Measurements from ENCODE around the gene PDXP.

DNA sequence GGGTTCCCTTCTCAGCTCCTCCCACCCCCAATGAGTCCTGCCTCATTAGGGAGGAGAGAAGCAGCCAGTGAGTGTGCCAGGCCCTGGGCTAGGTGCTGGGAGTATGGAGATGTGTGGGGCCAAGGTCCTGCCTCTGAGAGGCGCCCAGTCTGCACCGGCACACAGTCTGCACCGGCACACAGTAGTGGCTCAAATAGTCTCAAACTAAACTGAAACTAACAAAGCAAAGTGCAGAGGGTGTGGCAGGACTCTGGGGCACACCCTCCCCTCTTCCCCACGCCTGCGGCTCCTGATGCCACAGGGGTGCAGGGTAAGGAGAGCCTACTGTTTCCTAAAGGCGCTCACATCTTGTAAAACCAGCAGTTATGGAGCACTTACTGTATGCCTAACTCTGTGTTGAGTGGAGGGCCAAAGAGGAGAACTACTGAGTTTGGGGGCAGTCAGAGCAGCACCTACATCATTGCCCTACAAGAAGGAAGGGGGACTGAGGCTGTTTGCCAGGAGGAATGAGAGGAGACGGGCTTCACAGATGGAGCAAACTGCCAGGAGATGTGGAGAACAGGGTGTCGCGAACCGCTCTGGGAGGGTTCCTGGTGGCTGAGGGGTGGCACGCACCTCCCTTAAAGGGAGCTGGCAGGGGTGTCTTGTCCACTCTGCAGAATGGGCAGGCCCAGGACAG is 20.0 kb upstream of the PDXP start:
- TF ChIP-seq CEBPB (IDR thresholded peaks at IDR 0.05; ENCODE audit: low read depth, low read length) = no peak
- no peak for TF ChIP-seq POLR2A (IDR thresholded peaks at IDR 0.05; ENCODE audit: low read depth, low read length)
- TF ChIP-seq, protein P1, sequence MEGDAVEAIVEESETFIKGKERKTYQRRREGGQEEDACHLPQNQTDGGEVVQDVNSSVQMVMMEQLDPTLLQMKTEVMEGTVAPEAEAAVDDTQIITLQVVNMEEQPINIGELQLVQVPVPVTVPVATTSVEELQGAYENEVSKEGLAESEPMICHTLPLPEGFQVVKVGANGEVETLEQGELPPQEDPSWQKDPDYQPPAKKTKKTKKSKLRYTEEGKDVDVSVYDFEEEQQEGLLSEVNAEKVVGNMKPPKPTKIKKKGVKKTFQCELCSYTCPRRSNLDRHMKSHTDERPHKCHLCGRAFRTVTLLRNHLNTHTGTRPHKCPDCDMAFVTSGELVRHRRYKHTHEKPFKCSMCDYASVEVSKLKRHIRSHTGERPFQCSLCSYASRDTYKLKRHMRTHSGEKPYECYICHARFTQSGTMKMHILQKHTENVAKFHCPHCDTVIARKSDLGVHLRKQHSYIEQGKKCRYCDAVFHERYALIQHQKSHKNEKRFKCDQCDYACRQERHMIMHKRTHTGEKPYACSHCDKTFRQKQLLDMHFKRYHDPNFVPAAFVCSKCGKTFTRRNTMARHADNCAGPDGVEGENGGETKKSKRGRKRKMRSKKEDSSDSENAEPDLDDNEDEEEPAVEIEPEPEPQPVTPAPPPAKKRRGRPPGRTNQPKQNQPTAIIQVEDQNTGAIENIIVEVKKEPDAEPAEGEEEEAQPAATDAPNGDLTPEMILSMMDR (conservative IDR thresholded peaks at IDR 0.05; ENCODE audit: low read depth, low read length) = no peak
- no peak for TF ChIP-seq RCOR1 (IDR thresholded peaks at IDR 0.05; ENCODE audit: insufficient replicate concordance, low read length)
- no peak for TF ChIP-seq RFX5 (IDR thresholded peaks at IDR 0.05; ENCODE audit: low read depth, low read length)
- TF ChIP-seq, protein P2, sequence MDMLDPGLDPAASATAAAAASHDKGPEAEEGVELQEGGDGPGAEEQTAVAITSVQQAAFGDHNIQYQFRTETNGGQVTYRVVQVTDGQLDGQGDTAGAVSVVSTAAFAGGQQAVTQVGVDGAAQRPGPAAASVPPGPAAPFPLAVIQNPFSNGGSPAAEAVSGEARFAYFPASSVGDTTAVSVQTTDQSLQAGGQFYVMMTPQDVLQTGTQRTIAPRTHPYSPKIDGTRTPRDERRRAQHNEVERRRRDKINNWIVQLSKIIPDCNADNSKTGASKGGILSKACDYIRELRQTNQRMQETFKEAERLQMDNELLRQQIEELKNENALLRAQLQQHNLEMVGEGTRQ (IDR thresholded peaks at IDR 0.05; ENCODE audit: low read depth, low read length) = no peak
- no peak for TF ChIP-seq SMC3 (IDR thresholded peaks at IDR 0.05; ENCODE audit: low read depth, low read length)
- no peak for TF ChIP-seq MAFK (IDR thresholded peaks at IDR 0.05; ENCODE audit: low read depth, low read length)
- no peak for TF ChIP-seq MXI1 (IDR thresholded peaks at IDR 0.05; ENCODE audit: borderline replicate concordance, low read depth, low read length)
- TF ChIP-seq, protein P3, sequence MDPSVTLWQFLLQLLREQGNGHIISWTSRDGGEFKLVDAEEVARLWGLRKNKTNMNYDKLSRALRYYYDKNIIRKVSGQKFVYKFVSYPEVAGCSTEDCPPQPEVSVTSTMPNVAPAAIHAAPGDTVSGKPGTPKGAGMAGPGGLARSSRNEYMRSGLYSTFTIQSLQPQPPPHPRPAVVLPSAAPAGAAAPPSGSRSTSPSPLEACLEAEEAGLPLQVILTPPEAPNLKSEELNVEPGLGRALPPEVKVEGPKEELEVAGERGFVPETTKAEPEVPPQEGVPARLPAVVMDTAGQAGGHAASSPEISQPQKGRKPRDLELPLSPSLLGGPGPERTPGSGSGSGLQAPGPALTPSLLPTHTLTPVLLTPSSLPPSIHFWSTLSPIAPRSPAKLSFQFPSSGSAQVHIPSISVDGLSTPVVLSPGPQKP (IDR thresholded peaks at IDR 0.05; ENCODE audit: borderline replicate concordance, low read depth, low read length) = no peak
- TF ChIP-seq FOS (IDR thresholded peaks at IDR 0.05; ENCODE audit: low read depth, low read length) = no peak
- TF ChIP-seq RAD21 (IDR thresholded peaks at IDR 0.05; ENCODE audit: low read length) = no peak
